LNCaP clone FGC (cell line): Measurements from ENCODE around the gene AMPD2.

Experiments
- DNase-seq: peaks from one replicate; pipeline ENCODE4 v3.0.0-alpha.2; 2011; ENCODE audit warnings: low read depth
- H3K4me3 ChIP-seq: 2 replicates; pipeline ENCODE4 v1.5.1; 2011; ENCODE audit warnings: mild to moderate bottlenecking, low read depth, low read length, control low read depth
- TF ChIP-seq, protein P1 (sequence below): IDR thresholded peaks from 2 replicates; pipeline ENCODE4 v1.5.1; 2012; ENCODE audit warnings: mild to moderate bottlenecking; ENCODE audit not compliant: control insufficient read depth, insufficient read depth; ENCODE audit errors: extremely low read depth

AMPD2 gene

DNA sequence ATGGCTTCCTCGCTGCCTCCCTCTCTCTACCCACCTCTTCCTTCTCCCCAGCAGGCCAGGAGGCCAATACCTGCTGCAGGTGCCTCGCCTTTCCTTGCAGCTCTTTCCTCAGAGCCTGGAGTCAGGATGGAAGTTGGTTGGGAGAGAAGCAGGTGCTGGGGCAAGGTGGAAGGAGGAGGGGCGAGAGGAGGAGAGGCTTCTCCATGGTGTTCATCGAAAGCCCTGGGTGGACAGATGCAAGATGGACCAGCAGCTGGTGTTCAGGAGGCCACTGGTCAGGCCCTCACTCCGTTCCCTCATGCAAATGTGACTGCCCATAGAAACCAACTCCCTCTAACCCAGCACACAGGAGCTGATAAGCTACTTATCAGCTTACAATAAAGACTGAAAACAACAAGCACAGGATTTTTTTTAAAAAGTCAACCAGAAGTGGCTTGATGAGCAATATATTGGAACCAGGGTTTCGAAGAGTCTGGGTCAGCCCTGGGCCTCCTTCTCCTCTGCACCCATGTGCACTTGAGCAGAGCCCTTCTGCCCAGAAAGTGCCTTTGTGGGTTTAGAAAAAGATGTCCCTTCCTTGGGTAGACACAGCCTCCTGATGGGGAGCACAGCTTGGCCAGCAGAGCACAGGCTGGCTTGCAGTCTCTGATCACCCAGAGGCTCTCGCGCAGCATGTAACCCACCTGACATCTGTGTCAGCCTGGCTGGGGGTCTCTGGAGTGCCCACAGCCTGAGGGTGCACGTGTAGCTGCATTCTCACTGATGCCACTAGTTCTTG is 19.6 kb downstream of the AMPD2 start:
- DNase-seq = no peak
- H3K4me3 ChIP-seq = no peak overlapping the region
- TF ChIP-seq, protein P1, sequence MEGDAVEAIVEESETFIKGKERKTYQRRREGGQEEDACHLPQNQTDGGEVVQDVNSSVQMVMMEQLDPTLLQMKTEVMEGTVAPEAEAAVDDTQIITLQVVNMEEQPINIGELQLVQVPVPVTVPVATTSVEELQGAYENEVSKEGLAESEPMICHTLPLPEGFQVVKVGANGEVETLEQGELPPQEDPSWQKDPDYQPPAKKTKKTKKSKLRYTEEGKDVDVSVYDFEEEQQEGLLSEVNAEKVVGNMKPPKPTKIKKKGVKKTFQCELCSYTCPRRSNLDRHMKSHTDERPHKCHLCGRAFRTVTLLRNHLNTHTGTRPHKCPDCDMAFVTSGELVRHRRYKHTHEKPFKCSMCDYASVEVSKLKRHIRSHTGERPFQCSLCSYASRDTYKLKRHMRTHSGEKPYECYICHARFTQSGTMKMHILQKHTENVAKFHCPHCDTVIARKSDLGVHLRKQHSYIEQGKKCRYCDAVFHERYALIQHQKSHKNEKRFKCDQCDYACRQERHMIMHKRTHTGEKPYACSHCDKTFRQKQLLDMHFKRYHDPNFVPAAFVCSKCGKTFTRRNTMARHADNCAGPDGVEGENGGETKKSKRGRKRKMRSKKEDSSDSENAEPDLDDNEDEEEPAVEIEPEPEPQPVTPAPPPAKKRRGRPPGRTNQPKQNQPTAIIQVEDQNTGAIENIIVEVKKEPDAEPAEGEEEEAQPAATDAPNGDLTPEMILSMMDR = no peak

DNA sequence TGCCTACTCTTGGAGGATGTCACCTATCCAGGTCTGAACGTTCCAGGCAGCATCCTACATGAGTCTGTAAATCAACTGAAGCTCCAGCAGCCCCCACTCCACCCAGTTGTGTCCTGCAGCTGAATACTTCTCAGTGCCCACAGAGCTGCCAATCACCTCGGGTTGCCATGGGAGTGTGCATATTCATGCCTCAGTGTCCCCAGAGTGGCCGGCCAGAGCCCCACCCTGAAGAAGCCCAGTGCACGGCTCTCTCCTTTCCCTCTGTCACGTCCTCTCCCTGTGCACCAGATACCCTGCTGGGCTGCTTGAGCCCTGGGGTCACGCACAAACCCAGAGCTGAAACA is 20.2 kb downstream of the AMPD2 start:
- no peak for DNase-seq
- TF ChIP-seq, protein P1 = no peak

DNA sequence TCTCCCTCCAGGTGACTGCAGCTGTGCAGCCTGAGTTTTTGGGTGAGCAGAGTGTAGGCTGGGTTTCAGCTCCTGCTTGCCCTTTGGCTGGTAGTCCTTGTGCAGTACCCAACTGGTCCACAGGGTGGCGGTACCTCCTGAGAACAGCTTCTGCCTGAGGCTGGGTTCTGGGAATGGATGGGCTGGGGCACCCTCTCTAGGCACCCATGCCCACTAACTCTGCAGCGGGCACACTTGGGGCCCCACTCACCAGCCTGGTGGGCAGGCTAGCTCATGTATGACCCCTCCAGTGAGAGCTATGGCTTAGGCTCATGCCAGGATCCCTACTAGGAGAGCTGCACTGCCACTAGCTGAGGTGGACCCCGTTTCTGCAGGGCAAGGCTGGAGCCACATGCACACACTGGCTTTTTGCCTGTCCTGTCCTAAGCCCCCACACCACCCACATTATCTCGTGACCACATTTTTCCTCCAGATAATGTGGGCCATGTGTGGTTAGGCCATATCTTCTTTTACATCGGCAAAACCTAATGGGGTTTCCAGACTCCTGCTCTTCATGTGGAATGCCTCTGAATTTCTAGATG is 20.7 kb downstream of the AMPD2 start:
- no peak overlapping the region for H3K4me3 ChIP-seq
- no peak for DNase-seq
- TF ChIP-seq, protein P1 = peak; percentile 97

More for the DNA sequence above, 20.2 kb downstream of the AMPD2 start:
- H3K4me3 ChIP-seq = no peak overlapping the region

DNA sequence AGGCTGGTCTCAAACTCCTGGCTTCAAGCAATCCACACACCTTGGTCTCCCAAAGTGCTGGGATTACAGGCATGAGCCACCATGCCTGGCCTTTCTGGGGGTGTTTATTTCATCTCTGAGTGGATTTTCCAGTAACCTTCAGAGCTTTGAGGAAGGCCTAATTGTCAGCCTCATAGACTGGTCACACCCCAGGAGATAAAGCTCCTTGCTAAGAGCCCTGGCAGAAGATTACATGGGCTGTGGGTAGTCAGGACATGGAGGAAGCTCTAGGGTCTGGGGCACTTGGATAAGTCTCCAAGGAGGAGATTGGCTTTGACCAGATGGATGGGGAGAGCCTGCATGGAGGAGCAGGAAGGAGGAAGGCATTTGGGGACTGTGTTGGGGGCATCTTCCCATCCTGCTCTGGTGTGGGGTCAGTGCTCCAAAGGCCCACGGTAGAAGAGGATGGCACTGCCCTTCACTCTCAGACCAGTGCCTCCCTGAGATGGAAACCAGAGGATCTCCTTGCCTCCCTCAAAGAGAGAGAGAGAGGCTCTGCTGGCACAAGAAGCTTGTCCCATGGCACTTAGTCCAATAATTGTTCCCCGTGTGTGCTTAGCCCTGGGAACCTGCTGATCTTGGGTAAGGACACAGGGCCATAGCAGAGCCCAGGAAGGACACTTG is 21.6 kb downstream of the AMPD2 start:
- TF ChIP-seq, protein P1 = no peak
- H3K4me3 ChIP-seq = no peak overlapping the region
- DNase-seq = no peak

DNA sequence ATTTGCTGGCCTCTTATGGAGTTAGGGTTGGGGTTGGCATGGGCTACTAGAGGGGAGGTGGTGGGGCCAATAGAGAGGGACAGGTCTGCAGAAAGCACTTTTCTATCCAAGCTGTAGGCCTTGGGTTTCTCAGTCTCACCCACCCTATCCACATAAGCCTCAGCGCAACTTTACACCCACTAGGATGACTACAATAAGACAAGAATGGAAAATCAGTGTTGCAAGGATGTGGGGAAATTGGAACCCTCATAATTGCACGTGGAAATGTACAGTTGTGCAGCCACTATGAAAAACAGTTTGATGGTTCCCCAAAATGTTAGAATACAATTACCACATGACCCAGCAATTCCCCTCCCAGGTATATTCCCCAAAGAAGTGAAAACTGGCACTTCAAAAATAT is 22.2 kb downstream of the AMPD2 start:
- TF ChIP-seq, protein P1 = no peak
- no peak overlapping the region for H3K4me3 ChIP-seq

DNA sequence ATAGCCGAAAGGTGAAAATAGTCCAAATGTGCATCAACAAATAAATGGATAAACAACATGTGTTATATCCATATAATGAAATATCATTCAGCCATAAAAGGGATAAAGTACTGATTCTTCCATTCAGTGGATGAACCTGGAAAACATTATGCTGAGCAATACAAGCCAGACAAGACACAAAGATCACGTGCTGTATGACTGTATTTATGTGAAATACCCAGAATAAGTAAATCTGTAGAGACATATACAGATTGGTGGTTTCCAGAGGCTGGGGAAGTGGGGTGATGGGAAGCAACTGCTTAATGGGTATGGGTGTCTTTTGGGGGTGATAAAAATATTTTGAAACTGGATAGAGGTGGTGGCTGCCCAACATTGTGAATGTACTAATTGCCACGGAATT is 23.0 kb downstream of the AMPD2 start:
- TF ChIP-seq, protein P1 = no peak
- no peak overlapping the region for H3K4me3 ChIP-seq

More for the DNA sequence above, 22.2 kb downstream of the AMPD2 start:
- no peak for DNase-seq

More for the DNA sequence above, 23.0 kb downstream of the AMPD2 start:
- no peak for DNase-seq
